IMR-90 (cell line): ENCODE measurements around the gene CFAP298. TPM values are rescaled to one million over a fixed set of nuclear protein-coding genes. Genes with fewer than 3 reads are reported as not detected.
A peak's percentile ranks its signal among the peaks of the same experiment; 100 is the strongest.

Experiments
- ATAC-seq: fragments of 200-7000 bp; cut with Tn5 transposase; 2 replicates; pipeline ENCODE4 v1.9.1; 2020; ENCODE audit warnings: low read depth, mild to moderate bottlenecking, moderate library complexity
- BruUV-seq: library from RNA; stranded (reverse); fragments of 400-500 nt; replicated peaks from 2 replicates; lab custom pipeline; 2021; lab: Mats Ljungman, UMichigan
- CTCF ChIA-PET: fragments of 300-600 bp; formaldehyde crosslinking; extraction: SDS; loops from one replicate; lab custom pipeline; 2021; ENCODE audit warnings: antibody characterized with exemption; lab: Yijun Ruan, JAX
- POLR2A ChIA-PET: fragments of 300-600 bp; sonication (Branson Sonifier 250); formaldehyde crosslinking; loops from one replicate; lab custom pipeline; 2022; ENCODE audit warnings: antibody characterized with exemption; ENCODE audit not compliant: unreplicated experiment; lab: Charles Lee
- DNase-seq: peaks from one replicate; pipeline ENCODE4 v3.0.0; 2013
- H2AFZ ChIP-seq: replicated peaks from 2 replicates; pipeline ENCODE3; 2013; ENCODE audit warnings: low read length, mild to moderate bottlenecking; ENCODE audit not compliant: poor library complexity
- H2AK5ac ChIP-seq: 2 replicates; pipeline ENCODE4 v1.6.1; 2013; ENCODE audit warnings: low read depth, low read length, inconsistent platforms
- H2AK9ac ChIP-seq: replicated peaks from 2 replicates; pipeline ENCODE3; 2013; ENCODE audit warnings: mild to moderate bottlenecking, low read depth, low read length, moderate library complexity; ENCODE audit not compliant: poor library complexity
- H2BK120ac ChIP-seq: 2 replicates; pipeline ENCODE4 v1.6.1; 2013; ENCODE audit warnings: low read depth, low read length, inconsistent platforms
- H2BK15ac ChIP-seq: 3 replicates; pipeline ENCODE4 v1.6.1; 2013; ENCODE audit warnings: low read depth, low read length, inconsistent platforms
- H2BK20ac ChIP-seq: 2 replicates; pipeline ENCODE4 v1.6.1; 2013; ENCODE audit warnings: low read depth, mild to moderate bottlenecking, inconsistent platforms, low read length, moderate library complexity
- H2BK5ac ChIP-seq: 2 replicates; pipeline ENCODE4 v1.6.1; 2013; ENCODE audit warnings: mild to moderate bottlenecking, low read depth, low read length, inconsistent platforms; ENCODE audit not compliant: poor library complexity, severe bottlenecking
- H3K14ac ChIP-seq: replicated peaks from 2 replicates; pipeline ENCODE4 v1.6.1; 2013; ENCODE audit warnings: low read depth, low read length, inconsistent platforms
- H3K18ac ChIP-seq: 2 replicates; pipeline ENCODE4 v1.6.1; 2013; ENCODE audit warnings: low read depth, low read length, control low read depth
- H3K23ac ChIP-seq: 2 replicates; pipeline ENCODE4 v1.6.1; 2013; ENCODE audit warnings: low read depth, low read length, inconsistent platforms
- H3K27ac ChIP-seq: 2 replicates; pipeline ENCODE4 v1.5.1; 2013; ENCODE audit warnings: mild to moderate bottlenecking, control low read depth, low read length; ENCODE audit not compliant: insufficient read depth
- H3K27me3 ChIP-seq: 2 replicates; pipeline ENCODE4 v1.6.1; 2013; ENCODE audit warnings: low read length; ENCODE audit not compliant: control insufficient read depth, insufficient read depth
- H3K36me3 ChIP-seq: 2 replicates; pipeline ENCODE4 v1.6.1; 2013; ENCODE audit warnings: low read length, mixed read lengths; ENCODE audit not compliant: control insufficient read depth, insufficient read depth
- H3K4ac ChIP-seq: 2 replicates; pipeline ENCODE4 v1.6.1; 2013; ENCODE audit warnings: low read depth, low read length, inconsistent platforms
- H3K4me1 ChIP-seq: 2 replicates; pipeline ENCODE4 v1.6.1; 2013; ENCODE audit warnings: low read length, mixed read lengths; ENCODE audit not compliant: control insufficient read depth, insufficient read depth
- H3K4me2 ChIP-seq: 2 replicates; pipeline ENCODE4 v1.6.1; 2013; ENCODE audit warnings: low read depth, mild to moderate bottlenecking, control low read depth, low read length, moderate library complexity
- H3K4me3 ChIP-seq: 2 replicates; pipeline ENCODE4 v1.5.1; 2013; ENCODE audit warnings: low read depth, mild to moderate bottlenecking, control low read depth, low read length, moderate library complexity; ENCODE audit not compliant: insufficient read depth
- H3K56ac ChIP-seq: 2 replicates; pipeline ENCODE4 v1.6.1; 2013; ENCODE audit warnings: low read length, inconsistent platforms; ENCODE audit not compliant: insufficient read depth; ENCODE audit errors: extremely low read depth
- H3K79me1 ChIP-seq, 2 experiments: 2 replicates each; pipeline ENCODE4 v1.6.1; 2013; ENCODE audit warnings: low read length in 2 of 2, inconsistent platforms in 1 of 2, low read depth in 1 of 2
- H3K9ac ChIP-seq: 2 replicates; pipeline ENCODE4 v1.6.1; 2013; ENCODE audit warnings: low read depth, low read length, control low read depth
- H3K9me1 ChIP-seq: 2 replicates; pipeline ENCODE4 v1.6.1; 2013; ENCODE audit warnings: low read length, inconsistent platforms; ENCODE audit not compliant: insufficient read depth
- H3K9me3 ChIP-seq: 2 replicates; pipeline ENCODE4 v1.6.1; 2013; ENCODE audit warnings: low read length; ENCODE audit not compliant: control insufficient read depth, insufficient read depth
- H4K20me1 ChIP-seq: 2 replicates; pipeline ENCODE4 v1.6.1; 2013; ENCODE audit warnings: low read length, inconsistent platforms; ENCODE audit not compliant: insufficient read depth
- H4K5ac ChIP-seq: 2 replicates; pipeline ENCODE4 v1.6.1; 2013; ENCODE audit warnings: mild to moderate bottlenecking, low read depth, low read length, control low read depth
- H4K8ac ChIP-seq, 2 experiments: 2 replicates each; pipeline ENCODE4 v1.6.1; 2013; ENCODE audit warnings: low read depth in 2 of 2, low read length in 2 of 2, control low read depth in 1 of 2, inconsistent platforms in 1 of 2
- H4K91ac ChIP-seq: 2 replicates; pipeline ENCODE4 v1.6.1; 2013; ENCODE audit warnings: low read depth, low read length, inconsistent platforms; ENCODE audit not compliant: insufficient read depth
- CEBPB ChIP-seq: IDR thresholded peaks from 2 replicates; pipeline ENCODE4 v1.6.1; 2012; ENCODE audit warnings: low read depth, low read length, improper control_type of control experiment
- CTCF ChIP-seq: conservative IDR thresholded peaks from 2 replicates; pipeline ENCODE4 v1.5.1; 2012; ENCODE audit warnings: mild to moderate bottlenecking, low read depth, low read length, improper control_type of control experiment
- MAZ ChIP-seq: IDR thresholded peaks from 2 replicates; pipeline ENCODE4 v1.6.1; 2012; ENCODE audit warnings: low read depth, mild to moderate bottlenecking, low read length, improper control_type of control experiment, moderate library complexity, borderline replicate concordance
- RAD21 ChIP-seq: IDR thresholded peaks from 2 replicates; pipeline ENCODE4 v1.6.1; 2012; ENCODE audit warnings: low read length, improper control_type of control experiment
- RCOR1 ChIP-seq: IDR thresholded peaks from 2 replicates; pipeline ENCODE4 v1.6.1; 2012; ENCODE audit warnings: mild to moderate bottlenecking, low read length, improper control_type of control experiment; ENCODE audit not compliant: insufficient replicate concordance
- RFX5 ChIP-seq: IDR thresholded peaks from 2 replicates; pipeline ENCODE4 v1.8.0; 2012; ENCODE audit warnings: low read depth, mild to moderate bottlenecking, low read length, moderate library complexity
- WGBS, 2 experiments: methylation state at CpG; one replicate each; pipeline versions ENCODE4 v1.1.5 to v1.1.7; 2013; ENCODE audit warnings: missing lambda C conversion rate in 2 of 2; ENCODE audit not compliant: insufficient read length in 1 of 2; ENCODE audit errors: extremely low coverage in 2 of 2; 5-methylcytosine and 5-hydroxymethylcytosine counted together
- dilution Hi-C: fragments of 300-500 bp; cut with HindIII; formaldehyde crosslinking; loops from one replicate; pipeline ENCODE4 v1.14.3; 2018; ENCODE audit warnings: low sequenced_read_pairs; ENCODE audit not compliant: unreplicated experiment
- in situ Hi-C: fragments of 300-500 bp; cut with MboI; formaldehyde crosslinking; loops from 3 replicates; pipeline ENCODE4 v1.14.3; 2019; ENCODE audit warnings: low sequenced_read_pairs, inconsistent platforms, mixed read lengths
- intact Hi-C: fragments of 100-400 bp; cut with micrococcal nuclease; formaldehyde crosslinking; loops from 2 replicates; pipeline ENCODE4 v1.10.0; 2022
- polyA plus RNA-seq, 3 experiments: library from polyadenylated mRNA; depleted of rRNA; stranded (reverse); fragments of >200 nt; gene quantifications; 2 replicates each; pipeline ENCODE4 v1.2.3, GENCODE V29; 2012; ENCODE audit warnings: low replicate concordance in 1 of 3
- total RNA-seq: library from RNA; depleted of rRNA; stranded (reverse); fragments of >200 nt; gene quantifications from 2 replicates; pipeline ENCODE4 v1.2.3, GENCODE V29; 2012

The CFAP298 gene
- total and polyA plus RNA-seq, 2 of the 4 experiments (the other 2 are of a cell fraction) = 8.1 to 25.7 TPM

GRCh38 chr21:32578107-32578691, 34.0 kb downstream of the CFAP298 start:
- no peak overlapping the region for H3K4me2 ChIP-seq
- H2AFZ ChIP-seq = peak overlapping the region; percentile 14
- H3K9ac ChIP-seq = no peak overlapping the region
- H3K18ac ChIP-seq = no peak overlapping the region
- DNase-seq = peak; percentile 9
- no peak overlapping the region for H4K8ac ChIP-seq
- H3K79me1 ChIP-seq = no peaks in the 10 kb centered on the region
- no peak overlapping the region for H2BK120ac ChIP-seq
- no peaks in the 10 kb centered on the region for H3K9me3 ChIP-seq
- H3K14ac ChIP-seq = no peak overlapping the region
- H3K27ac ChIP-seq = no peak overlapping the region
- no peak overlapping the region for H2BK15ac ChIP-seq
- no peaks in the 10 kb centered on the region for H3K4me1 ChIP-seq
- H2AK9ac ChIP-seq = no peak overlapping the region
- H3K36me3 ChIP-seq = no peaks in the 10 kb centered on the region
- peaks cover 46% of the 10 kb centered on the region for H3K27me3 ChIP-seq
- dilution Hi-C loops = no loop called here
- no peak overlapping the region for H2AK5ac ChIP-seq
- no peaks in the 10 kb centered on the region for H4K20me1 ChIP-seq
- 44% methylated on average over 6 of the region's 15 CpGs; no CpG with 5 or more reads in 1 of the 2 experiments for WGBS, 2 experiments
- H3K4ac ChIP-seq = no peak overlapping the region
- no peak overlapping the region for H2BK20ac ChIP-seq
- no peaks in the 10 kb centered on the region for H3K9me1 ChIP-seq
- in situ Hi-C loops = no loop called here
- no peak overlapping the region for H4K5ac ChIP-seq
- TF ChIP-seq RAD21 (peak; percentile 38), CEBPB (no peak), RCOR1 (no peak), RFX5 (no peak), CTCF (peak; percentile 30; the same call in 1 of the 2 replicates), MAZ (no peak)
- H2BK5ac ChIP-seq = no peak overlapping the region
- no peak overlapping the region for H3K56ac ChIP-seq
- intact Hi-C loops = no loop called here
- peak; percentile 48; the same call in 1 of the 2 replicates for ATAC-seq
- CTCF ChIA-PET = no interaction called here
- H3K4me3 ChIP-seq = no peak overlapping the region
- no peak overlapping the region for H3K23ac ChIP-seq
- no TSS peak for BruUV-seq
- POLR2A ChIA-PET = no interaction called here
- H4K91ac ChIP-seq = no peak overlapping the region
